Measurements from ENCODE around the gene SPIN2B.

GRCh38 chrX:57155171-57155570, 33.8 kb upstream of the SPIN2B start:
- TF ChIP-seq, protein P1, sequence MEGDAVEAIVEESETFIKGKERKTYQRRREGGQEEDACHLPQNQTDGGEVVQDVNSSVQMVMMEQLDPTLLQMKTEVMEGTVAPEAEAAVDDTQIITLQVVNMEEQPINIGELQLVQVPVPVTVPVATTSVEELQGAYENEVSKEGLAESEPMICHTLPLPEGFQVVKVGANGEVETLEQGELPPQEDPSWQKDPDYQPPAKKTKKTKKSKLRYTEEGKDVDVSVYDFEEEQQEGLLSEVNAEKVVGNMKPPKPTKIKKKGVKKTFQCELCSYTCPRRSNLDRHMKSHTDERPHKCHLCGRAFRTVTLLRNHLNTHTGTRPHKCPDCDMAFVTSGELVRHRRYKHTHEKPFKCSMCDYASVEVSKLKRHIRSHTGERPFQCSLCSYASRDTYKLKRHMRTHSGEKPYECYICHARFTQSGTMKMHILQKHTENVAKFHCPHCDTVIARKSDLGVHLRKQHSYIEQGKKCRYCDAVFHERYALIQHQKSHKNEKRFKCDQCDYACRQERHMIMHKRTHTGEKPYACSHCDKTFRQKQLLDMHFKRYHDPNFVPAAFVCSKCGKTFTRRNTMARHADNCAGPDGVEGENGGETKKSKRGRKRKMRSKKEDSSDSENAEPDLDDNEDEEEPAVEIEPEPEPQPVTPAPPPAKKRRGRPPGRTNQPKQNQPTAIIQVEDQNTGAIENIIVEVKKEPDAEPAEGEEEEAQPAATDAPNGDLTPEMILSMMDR (IDR thresholded peaks at IDR 0.05) = no peak
- no peak for TF ChIP-seq POLR2AphosphoS5 (IDR thresholded peaks at IDR 0.05)
